Suprapubic skin (tissue), 4 donors: ENCODE results near the gene LRRC4C. TPM values are rescaled to one million over a fixed set of nuclear protein-coding genes. Genes with fewer than 3 reads are reported as not detected.

Source experiments
- DNase-seq, 2 donors: peaks; one replicate each; pipeline ENCODE4 v3.0.0-alpha.2; 2019; ENCODE audit warnings: low spot score in 2 of 2
- H3K27ac ChIP-seq: fragments of 200-600 bp; sonication (generic); one replicate; pipeline ENCODE4 v1.5.1; 2019
- H3K27me3 ChIP-seq: fragments of 200-600 bp; sonication (generic); one replicate; pipeline ENCODE4 v1.5.1; 2019
- H3K36me3 ChIP-seq: fragments of 200-600 bp; sonication (generic); one replicate; pipeline ENCODE4 v1.5.1; 2019
- H3K4me1 ChIP-seq: fragments of 200-600 bp; sonication (generic); one replicate; pipeline ENCODE4 v1.5.1; 2019
- H3K4me3 ChIP-seq: fragments of 200-600 bp; sonication (generic); one replicate; pipeline ENCODE4 v1.5.1; 2019; ENCODE audit warnings: mild to moderate bottlenecking
- H3K9me3 ChIP-seq: fragments of 200-600 bp; sonication (generic); one replicate; pipeline ENCODE4 v1.5.1; 2019
- EP300 ChIP-seq: sonication (generic); formaldehyde crosslinking; IDR thresholded peaks from one replicate; pipeline ENCODE4 v1.6.1; 2017; ENCODE audit warnings: antibody characterized with exemption
- POLR2A ChIP-seq, 2 donors: fragments of 450-650 bp; IDR thresholded peaks; one replicate each; pipeline ENCODE4 v1.6.1; 2017; ENCODE audit warnings: antibody characterized with exemption in 2 of 2, mild to moderate bottlenecking in 2 of 2, moderate library complexity in 2 of 2
- POLR2AphosphoS5 ChIP-seq, 3 donors: sonication (generic); formaldehyde crosslinking; IDR thresholded peaks; one replicate each; pipeline ENCODE4 v1.6.1; 2017; ENCODE audit warnings: antibody characterized with exemption in 3 of 3
- WGBS: methylation state at CpG from one replicate; pipeline ENCODE4 v1.1.5; 2018; 5-methylcytosine and 5-hydroxymethylcytosine counted together
- total RNA-seq, 4 donors: library from RNA; depleted of rRNA; stranded (reverse); fragments of >200 nt; gene quantifications; one replicate each; pipeline ENCODE4 v1.1.0, GENCODE V29; 2016
- TF ChIP-seq, protein P1 (sequence below), 2 donors: fragments of 200-600 bp in 1 of 2; fragments of 450-650 bp in 1 of 2; sonication (generic) in 1 of 2; IDR thresholded peaks; one replicate each; pipeline ENCODE4 v1.5.1; 2016 to 2019; ENCODE audit warnings: antibody characterized with exemption in 2 of 2, mild to moderate bottlenecking in 1 of 2, moderate library complexity in 1 of 2

Gene LRRC4C
- total RNA-seq, 4 donors from 2014 or later: 0.19 to 1.1 (median 0.60) TPM; not detected in 1

DNA sequence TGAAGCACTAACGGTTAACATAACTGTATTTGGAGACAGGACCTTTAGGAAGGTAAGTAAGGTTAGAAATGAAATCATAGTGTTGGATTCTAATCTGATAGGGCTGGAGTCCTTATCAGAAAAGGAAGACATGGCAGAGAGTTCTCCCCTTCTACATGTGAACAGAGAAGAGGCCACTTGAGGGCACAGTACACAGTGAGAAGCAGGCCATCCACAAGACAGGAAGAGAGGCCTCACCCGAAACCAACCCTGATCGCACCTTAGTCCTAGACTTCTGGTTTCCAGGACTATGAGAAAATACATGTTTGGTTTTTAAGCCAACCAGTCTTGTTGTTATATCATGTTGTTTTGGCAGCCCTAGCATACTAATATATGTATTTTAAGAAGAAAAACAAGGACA, 170.0 kb downstream of the LRRC4C start:
- TF ChIP-seq, protein P1, sequence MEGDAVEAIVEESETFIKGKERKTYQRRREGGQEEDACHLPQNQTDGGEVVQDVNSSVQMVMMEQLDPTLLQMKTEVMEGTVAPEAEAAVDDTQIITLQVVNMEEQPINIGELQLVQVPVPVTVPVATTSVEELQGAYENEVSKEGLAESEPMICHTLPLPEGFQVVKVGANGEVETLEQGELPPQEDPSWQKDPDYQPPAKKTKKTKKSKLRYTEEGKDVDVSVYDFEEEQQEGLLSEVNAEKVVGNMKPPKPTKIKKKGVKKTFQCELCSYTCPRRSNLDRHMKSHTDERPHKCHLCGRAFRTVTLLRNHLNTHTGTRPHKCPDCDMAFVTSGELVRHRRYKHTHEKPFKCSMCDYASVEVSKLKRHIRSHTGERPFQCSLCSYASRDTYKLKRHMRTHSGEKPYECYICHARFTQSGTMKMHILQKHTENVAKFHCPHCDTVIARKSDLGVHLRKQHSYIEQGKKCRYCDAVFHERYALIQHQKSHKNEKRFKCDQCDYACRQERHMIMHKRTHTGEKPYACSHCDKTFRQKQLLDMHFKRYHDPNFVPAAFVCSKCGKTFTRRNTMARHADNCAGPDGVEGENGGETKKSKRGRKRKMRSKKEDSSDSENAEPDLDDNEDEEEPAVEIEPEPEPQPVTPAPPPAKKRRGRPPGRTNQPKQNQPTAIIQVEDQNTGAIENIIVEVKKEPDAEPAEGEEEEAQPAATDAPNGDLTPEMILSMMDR (IDR thresholded peaks at IDR 0.05): no peak
- TF ChIP-seq POLR2AphosphoS5 (IDR thresholded peaks at IDR 0.05) (no peak), POLR2A (IDR thresholded peaks at IDR 0.05) (no peak), EP300 (no peak)
- no peak for DNase-seq
- no peaks in the 10 kb centered on the region for H3K9me3 ChIP-seq
- H3K27ac ChIP-seq: no peak overlapping the region
- 95% methylated on average over 3 of the region's 3 CpGs for whole genome bisulfite sequencing
- no peaks in the 10 kb centered on the region for H3K4me1 ChIP-seq
- H3K4me3 ChIP-seq: no peak overlapping the region
- H3K36me3 ChIP-seq: no peaks in the 10 kb centered on the region
- H3K27me3 ChIP-seq: no peaks in the 10 kb centered on the region

DNA sequence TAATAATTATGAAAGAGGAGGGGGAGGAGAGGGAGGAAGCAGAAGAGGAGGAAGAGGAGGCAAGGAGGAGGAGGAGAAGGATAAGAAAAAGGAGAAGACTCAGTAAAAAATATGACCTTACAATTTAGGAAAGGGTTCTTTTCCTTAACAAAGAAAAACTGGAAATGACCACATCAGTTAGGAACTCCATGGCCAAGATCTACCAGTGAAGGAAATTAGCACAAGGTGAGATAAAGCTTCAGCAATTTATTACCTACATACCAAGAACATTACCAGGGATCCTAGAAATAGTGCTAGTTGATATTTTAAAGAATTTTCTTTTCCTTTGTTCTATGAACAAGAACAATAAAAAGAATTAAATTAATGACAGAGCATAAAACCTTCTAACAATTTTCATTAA, 172.7 kb downstream of the LRRC4C start:
- H3K4me3 ChIP-seq: no peak overlapping the region
- no peak for TF ChIP-seq POLR2AphosphoS5 (IDR thresholded peaks at IDR 0.05)
- no peak for TF ChIP-seq POLR2A (IDR thresholded peaks at IDR 0.05)
- TF ChIP-seq EP300: no peak
- TF ChIP-seq, protein P1 (IDR thresholded peaks at IDR 0.05): no peak
- H3K27ac ChIP-seq: no peak overlapping the region
- no peaks in the 10 kb centered on the region for H3K27me3 ChIP-seq
- no peaks in the 10 kb centered on the region for H3K36me3 ChIP-seq
- no peaks in the 10 kb centered on the region for H3K4me1 ChIP-seq
- no peaks in the 10 kb centered on the region for H3K9me3 ChIP-seq
- DNase-seq: no peak

DNA sequence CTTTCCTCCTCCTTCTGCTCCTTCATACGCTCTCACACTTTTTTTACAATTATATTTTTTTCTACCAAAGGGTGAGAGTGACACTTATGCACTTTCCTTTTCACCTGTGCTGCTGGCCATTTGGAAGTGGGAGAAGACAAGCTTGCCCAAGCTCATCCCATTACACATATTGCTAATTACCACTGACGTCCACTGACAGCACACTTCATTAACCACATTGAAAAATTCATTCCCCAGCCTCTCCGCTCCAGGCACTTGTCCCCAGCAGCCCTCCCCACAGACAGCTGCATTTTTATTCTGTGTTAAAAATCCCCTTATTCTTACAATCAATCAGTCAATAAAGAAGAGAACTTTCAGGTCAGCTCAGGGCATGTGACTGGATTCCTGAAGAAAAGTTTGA, 175.1 kb downstream of the LRRC4C start:
- WGBS: 50% methylated on average over 3 of the region's 3 CpGs
- no peak for TF ChIP-seq POLR2A (IDR thresholded peaks at IDR 0.05)
- TF ChIP-seq EP300: no peak
- no peak for TF ChIP-seq POLR2AphosphoS5 (IDR thresholded peaks at IDR 0.05)
- TF ChIP-seq, protein P1 (IDR thresholded peaks at IDR 0.05): no peak
- Histone ChIP-seq H3K4me3 (no peak overlapping the region), H3K27ac (no peak overlapping the region), H3K36me3 (no peaks in the 10 kb centered on the region), H3K4me1 (no peaks in the 10 kb centered on the region), H3K9me3 (no peaks in the 10 kb centered on the region), H3K27me3 (no peaks in the 10 kb centered on the region)
- no peak for DNase-seq

DNA sequence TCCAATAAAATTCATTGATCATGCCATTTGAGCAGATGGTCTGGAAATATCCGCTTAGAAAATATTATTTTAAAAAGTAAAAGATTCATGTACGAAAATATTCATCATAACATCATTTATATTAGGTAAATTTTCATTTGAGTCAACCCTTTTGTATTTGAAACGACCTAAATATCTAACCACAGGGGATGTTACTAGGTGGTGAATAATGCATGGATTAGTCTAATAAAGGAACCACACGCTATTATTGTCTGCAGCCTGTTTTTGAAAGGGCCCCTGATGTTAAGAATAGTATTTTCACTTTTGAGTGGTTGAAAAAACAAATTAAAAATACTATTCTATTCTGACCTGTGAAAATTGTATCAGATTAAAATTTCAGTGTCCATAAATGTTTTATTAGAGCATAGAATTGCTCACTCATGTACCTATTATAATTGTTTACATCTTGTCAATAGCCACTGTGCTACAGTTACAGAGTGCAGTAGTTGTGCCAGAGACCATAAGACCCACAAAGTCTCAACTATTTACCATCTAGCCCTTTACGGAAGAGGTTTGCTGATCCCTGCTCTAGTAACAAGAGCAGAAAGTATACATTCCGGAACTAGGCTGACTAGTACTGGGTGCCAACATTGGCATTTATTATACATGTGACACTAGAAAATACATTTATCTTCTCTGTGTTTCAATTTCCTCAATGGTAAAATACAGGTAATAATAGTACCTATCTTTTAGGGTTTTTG, 176.1 kb downstream of the LRRC4C start:
- H3K9me3 ChIP-seq: no peaks in the 10 kb centered on the region
- H3K4me3 ChIP-seq: no peak overlapping the region
- TF ChIP-seq POLR2A (IDR thresholded peaks at IDR 0.05): no peak
- no peak for TF ChIP-seq EP300
- no peak for TF ChIP-seq POLR2AphosphoS5 (IDR thresholded peaks at IDR 0.05)
- H3K4me1 ChIP-seq: no peaks in the 10 kb centered on the region
- H3K27me3 ChIP-seq: no peaks in the 10 kb centered on the region
- no peak for DNase-seq
- H3K36me3 ChIP-seq: no peaks in the 10 kb centered on the region
- WGBS: 71% methylated on average over 6 of the region's 6 CpGs
- no peak overlapping the region for H3K27ac ChIP-seq

DNA sequence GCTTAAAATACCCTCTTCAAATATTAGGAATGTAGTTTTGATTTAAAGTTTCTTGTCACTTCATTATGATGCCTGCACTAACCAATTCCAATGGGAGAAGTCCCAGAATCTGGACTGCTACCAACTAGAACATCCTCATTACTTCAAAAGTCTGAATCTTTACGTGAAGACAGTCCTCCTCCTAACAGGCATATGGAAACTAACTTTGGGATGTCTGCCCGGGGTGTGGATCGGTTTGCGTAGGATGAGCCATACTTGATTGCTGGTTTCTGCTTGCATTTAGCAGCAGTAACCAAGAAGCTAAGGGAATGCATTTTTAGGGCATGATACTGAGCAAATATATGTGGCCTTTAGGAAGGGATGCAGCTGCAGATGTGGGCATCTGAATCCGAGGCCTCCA, 177.1 kb downstream of the LRRC4C start:
- H3K27me3 ChIP-seq: no peaks in the 10 kb centered on the region
- no peak for DNase-seq
- no peaks in the 10 kb centered on the region for H3K9me3 ChIP-seq
- no peaks in the 10 kb centered on the region for H3K4me1 ChIP-seq
- 81% methylated on average over 5 of the region's 5 CpGs for WGBS
- no peak overlapping the region for H3K4me3 ChIP-seq
- TF ChIP-seq, protein P1 (IDR thresholded peaks at IDR 0.05): no peak
- TF ChIP-seq POLR2A (IDR thresholded peaks at IDR 0.05): no peak
- no peak for TF ChIP-seq POLR2AphosphoS5 (IDR thresholded peaks at IDR 0.05)
- no peak for TF ChIP-seq EP300
- H3K27ac ChIP-seq: no peak overlapping the region
- H3K36me3 ChIP-seq: no peaks in the 10 kb centered on the region
